Measurements from ENCODE around the gene EPHA6. TPM values are rescaled to one million over a fixed set of nuclear protein-coding genes. Genes with fewer than 3 reads are reported as not detected.

The EPHA6 gene
- not detected in 2 replicates for total RNA-seq

DNA sequence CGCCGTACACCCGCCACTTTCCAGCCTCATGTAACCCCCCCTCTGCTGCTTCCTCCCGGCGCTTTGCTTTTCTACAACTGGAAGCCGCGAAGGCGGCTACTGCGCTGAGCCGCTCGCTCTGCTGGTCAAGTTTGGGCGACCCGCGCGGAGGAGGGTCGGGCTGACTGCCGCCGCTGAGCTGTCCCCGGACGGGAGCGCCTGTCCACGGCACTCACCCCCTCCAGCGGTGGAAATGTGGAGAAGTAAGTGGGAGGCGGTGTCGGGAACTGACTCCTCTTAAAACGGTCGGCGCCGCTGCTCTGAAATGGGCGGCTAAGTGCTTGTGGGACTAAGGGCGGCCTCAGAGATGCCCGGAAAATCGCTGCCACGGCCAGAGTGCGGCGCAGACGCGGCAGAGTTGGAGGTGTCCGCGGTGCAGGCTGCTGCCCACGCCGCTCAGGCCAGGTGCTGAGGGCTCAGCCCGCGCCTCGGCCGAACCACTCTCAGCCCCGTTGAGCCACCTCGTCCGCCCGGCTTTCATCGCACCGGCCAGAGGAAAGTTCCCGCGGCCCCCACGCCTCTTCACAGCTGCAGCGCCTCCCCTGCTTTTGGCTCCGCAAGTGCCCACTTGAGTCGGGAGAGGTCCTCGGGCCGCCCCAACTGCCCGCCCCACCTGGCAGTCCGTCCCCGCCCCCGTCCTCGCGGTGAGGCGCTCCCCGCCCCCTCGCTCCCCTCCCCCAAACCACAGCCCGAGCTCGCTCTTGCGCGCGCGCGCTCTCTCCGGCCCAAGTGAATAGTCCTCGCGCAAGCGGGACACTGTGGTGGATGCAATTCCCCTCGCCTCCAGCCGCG, at the start of gene EPHA6:
EPHA6 (plus strand) TSS at position 775 of the 831 bp plus-strand sequence.

DNA sequence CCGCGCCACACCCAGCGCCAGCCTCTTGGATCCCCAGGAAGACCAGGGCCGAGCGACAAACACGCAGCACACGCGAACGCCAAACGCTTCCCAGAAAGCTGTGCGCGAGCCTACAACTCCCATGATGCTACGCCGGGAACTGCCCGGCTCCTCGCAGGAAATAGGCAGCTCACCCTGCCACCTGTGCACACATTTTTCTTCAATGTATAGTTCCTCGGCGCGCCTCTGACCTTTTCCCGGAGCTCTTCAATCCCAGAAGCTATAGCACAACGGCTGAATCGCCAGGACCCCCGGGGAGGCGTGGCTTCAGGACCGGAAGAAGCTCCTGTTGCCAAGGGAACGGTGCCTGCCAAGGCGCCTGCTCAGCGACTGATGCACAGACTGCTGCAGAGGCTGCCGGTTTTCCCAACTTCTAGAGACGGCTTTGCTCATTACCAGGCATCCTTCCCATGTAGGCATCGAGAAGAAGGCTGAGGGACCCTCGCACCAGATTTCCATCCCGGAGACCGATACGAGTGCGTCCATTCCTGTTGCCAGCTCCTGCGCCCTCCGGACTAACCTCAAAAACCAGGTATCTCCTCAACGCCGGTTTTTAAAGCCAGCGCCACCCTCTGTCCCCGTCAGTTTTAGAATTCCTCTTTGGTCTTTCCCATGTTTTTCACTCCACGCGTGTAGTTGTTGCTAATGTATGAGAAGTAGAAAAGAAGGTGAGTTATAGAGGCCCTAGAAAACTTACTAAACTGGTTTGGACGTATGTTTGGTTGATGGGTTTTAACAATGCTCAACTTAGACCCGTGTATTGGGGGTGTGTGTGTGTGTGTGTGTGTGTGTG, 950.2 kb downstream of the EPHA6 start, which contains the start of gene ARL6:
ARL6 (plus strand) TSS at position 352 of the 832 bp plus-strand sequence. CDS start 3,350 bp downstream, outside the sequence.

